MM.1S (cell line): ENCODE measurements around the gene SIL1.

ENCODE experiments used
- EZH2 ChIP-seq: fragments of 300-600 bp; sonication (generic); optimal IDR thresholded peaks from 2 replicates; pipeline ENCODE3; 2017; ENCODE audit warnings: low read depth, mild to moderate bottlenecking, antibody characterized with exemption, low read length, mixed read lengths
- TF ChIP-seq, protein P1 (sequence below): fragments of 300-600 bp; sonication (generic); IDR thresholded peaks from 2 replicates; pipeline ENCODE4 v1.5.1; 2016; ENCODE audit warnings: antibody characterized with exemption, low read length, mixed read lengths

DNA sequence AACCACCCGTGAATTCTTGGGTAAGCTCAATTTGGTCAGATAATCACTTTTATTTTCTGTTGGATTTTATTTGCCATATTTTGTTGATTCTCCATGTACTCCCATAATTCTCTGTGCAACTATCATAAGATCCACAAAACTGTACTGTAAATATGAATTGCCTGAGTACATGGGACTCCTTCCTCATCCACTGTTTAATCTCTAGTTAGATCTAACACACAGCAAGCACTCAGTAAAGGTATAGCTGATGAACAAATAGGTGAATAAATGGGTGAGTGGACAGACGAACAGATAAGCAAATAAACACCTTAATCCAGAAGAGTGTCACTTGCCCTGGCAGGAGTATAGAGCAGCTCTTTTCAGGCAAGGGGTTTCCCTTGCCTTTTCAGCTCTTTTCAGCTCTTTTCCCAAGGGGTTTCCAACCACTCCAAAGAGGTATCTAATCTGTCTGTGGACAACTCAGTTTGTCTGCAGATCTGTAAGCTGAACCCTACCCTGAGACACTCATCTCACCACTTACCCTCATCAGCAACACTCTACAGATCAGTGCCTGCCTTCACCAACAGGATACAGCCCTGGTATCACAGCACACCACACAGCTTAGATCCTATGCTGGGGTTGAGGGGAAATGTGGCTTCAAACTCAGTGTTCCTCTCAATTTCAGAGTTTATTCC is 51.2 kb downstream of the SIL1 start:
- TF ChIP-seq, protein P1, sequence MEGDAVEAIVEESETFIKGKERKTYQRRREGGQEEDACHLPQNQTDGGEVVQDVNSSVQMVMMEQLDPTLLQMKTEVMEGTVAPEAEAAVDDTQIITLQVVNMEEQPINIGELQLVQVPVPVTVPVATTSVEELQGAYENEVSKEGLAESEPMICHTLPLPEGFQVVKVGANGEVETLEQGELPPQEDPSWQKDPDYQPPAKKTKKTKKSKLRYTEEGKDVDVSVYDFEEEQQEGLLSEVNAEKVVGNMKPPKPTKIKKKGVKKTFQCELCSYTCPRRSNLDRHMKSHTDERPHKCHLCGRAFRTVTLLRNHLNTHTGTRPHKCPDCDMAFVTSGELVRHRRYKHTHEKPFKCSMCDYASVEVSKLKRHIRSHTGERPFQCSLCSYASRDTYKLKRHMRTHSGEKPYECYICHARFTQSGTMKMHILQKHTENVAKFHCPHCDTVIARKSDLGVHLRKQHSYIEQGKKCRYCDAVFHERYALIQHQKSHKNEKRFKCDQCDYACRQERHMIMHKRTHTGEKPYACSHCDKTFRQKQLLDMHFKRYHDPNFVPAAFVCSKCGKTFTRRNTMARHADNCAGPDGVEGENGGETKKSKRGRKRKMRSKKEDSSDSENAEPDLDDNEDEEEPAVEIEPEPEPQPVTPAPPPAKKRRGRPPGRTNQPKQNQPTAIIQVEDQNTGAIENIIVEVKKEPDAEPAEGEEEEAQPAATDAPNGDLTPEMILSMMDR, result no peak
- no peak for TF ChIP-seq EZH2
